ENCODE data around the gene HPS1. TPM values are rescaled to one million over a fixed set of nuclear protein-coding genes. Genes with fewer than 3 reads are reported as not detected.

HPS1 gene
- total and polyA plus RNA-seq, 2 experiments from 2014 or later: 21.4 to 51.2 TPM

- no peaks in the 10 kb centered on the region for H3K36me3 Mint-ChIP-seq (ENCODE audit: low read depth)
- H3K36me3 ChIP-seq (ENCODE audit: insufficient read depth): no peaks in the 10 kb centered on the region
- H3K27me3 Mint-ChIP-seq (ENCODE audit: insufficient read depth, low read depth, poor library complexity): no peaks in the 10 kb centered on the region
- H3K4me3 ChIP-seq: no peak overlapping the region
- TF ChIP-seq ZNF331 (CRISPR knock-in tag; IDR thresholded peaks at IDR 0.05; ENCODE audit: low read depth) (no peak), EZH2 (IDR thresholded peaks at IDR 0.05; ENCODE audit: low read depth, unreplicated experiment) (no peak), REST (IDR thresholded peaks at IDR 0.05; ENCODE audit: unreplicated experiment) (no peak), ETS1 (IDR thresholded peaks at IDR 0.05) (no peak), JUNB (IDR thresholded peaks at IDR 0.05; ENCODE audit: unreplicated experiment) (no peak), CREB1 (CRISPR knock-in tag; IDR thresholded peaks at IDR 0.05; ENCODE audit: low read depth) (no peak), POLR2AphosphoS5 (IDR thresholded peaks at IDR 0.05; ENCODE audit: low read depth) (no peak), STAT1 (IDR thresholded peaks at IDR 0.05; ENCODE audit: unreplicated experiment) (no peak), EZH2phosphoT487 (IDR thresholded peaks at IDR 0.05; ENCODE audit: unreplicated experiment) (no peak), CTCF (conservative IDR thresholded peaks at IDR 0.05; ENCODE audit: low read depth in 2 of 2) (no peak), ZNF114 (CRISPR knock-in tag; IDR thresholded peaks at IDR 0.05) (no peak), NANOG (IDR thresholded peaks at IDR 0.05; ENCODE audit: borderline replicate concordance) (no peak)
- TF ChIP-seq, protein P1, sequence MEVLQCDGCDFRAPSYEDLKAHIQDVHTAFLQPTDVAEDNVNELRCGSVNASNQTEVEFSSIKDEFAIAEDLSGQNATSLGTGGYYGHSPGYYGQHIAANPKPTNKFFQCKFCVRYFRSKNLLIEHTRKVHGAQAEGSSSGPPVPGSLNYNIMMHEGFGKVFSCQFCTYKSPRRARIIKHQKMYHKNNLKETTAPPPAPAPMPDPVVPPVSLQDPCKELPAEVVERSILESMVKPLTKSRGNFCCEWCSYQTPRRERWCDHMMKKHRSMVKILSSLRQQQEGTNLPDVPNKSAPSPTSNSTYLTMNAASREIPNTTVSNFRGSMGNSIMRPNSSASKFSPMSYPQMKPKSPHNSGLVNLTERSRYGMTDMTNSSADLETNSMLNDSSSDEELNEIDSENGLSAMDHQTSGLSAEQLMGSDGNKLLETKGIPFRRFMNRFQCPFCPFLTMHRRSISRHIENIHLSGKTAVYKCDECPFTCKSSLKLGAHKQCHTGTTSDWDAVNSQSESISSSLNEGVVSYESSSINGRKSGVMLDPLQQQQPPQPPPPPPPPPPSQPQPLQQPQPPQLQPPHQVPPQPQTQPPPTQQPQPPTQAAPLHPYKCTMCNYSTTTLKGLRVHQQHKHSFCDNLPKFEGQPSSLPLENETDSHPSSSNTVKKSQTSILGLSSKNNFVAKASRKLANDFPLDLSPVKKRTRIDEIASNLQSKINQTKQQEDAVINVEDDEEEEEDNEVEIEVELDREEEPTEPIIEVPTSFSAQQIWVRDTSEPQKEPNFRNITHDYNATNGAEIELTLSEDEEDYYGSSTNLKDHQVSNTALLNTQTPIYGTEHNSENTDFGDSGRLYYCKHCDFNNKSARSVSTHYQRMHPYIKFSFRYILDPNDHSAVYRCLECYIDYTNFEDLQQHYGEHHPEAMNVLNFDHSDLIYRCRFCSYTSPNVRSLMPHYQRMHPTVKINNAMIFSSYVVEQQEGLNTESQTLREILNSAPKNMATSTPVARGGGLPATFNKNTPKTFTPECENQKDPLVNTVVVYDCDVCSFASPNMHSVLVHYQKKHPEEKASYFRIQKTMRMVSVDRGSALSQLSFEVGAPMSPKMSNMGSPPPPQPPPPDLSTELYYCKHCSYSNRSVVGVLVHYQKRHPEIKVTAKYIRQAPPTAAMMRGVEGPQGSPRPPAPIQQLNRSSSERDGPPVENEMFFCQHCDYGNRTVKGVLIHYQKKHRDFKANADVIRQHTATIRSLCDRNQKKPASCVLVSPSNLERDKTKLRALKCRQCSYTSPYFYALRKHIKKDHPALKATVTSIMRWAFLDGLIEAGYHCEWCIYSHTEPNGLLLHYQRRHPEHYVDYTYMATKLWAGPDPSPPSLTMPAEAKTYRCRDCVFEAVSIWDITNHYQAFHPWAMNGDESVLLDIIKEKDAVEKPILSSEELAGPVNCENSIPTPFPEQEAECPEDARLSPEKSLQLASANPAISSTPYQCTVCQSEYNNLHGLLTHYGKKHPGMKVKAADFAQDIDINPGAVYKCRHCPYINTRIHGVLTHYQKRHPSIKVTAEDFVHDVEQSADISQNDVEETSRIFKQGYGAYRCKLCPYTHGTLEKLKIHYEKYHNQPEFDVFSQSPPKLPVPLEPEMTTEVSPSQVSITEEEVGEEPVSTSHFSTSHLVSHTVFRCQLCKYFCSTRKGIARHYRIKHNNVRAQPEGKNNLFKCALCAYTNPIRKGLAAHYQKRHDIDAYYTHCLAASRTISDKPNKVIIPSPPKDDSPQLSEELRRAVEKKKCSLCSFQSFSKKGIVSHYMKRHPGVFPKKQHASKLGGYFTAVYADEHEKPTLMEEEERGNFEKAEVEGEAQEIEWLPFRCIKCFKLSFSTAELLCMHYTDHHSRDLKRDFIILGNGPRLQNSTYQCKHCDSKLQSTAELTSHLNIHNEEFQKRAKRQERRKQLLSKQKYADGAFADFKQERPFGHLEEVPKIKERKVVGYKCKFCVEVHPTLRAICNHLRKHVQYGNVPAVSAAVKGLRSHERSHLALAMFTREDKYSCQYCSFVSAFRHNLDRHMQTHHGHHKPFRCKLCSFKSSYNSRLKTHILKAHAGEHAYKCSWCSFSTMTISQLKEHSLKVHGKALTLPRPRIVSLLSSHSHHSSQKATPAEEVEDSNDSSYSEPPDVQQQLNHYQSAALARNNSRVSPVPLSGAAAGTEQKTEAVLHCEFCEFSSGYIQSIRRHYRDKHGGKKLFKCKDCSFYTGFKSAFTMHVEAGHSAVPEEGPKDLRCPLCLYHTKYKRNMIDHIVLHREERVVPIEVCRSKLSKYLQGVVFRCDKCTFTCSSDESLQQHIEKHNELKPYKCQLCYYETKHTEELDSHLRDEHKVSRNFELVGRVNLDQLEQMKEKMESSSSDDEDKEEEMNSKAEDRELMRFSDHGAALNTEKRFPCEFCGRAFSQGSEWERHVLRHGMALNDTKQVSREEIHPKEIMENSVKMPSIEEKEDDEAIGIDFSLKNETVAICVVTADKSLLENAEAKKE (CRISPR knock-in tag; IDR thresholded peaks at IDR 0.05): no peak
- no peaks in the 10 kb centered on the region for H3K79me2 ChIP-seq (replicated peaks; ENCODE audit: insufficient read depth)
- no peak overlapping the region for H3K4me3 Mint-ChIP-seq
- no peak overlapping the region for H3K27ac ChIP-seq (ENCODE audit: low read depth)
- no peak for DNase-seq (ENCODE audit: low spot score)
- H4K20me1 ChIP-seq (replicated peaks; ENCODE audit: insufficient read depth): no peaks in the 10 kb centered on the region
- peaks cover 27% of the 10 kb centered on the region for H3K4me1 ChIP-seq (ENCODE audit: insufficient read depth)
- H3K4me1 Mint-ChIP-seq: peaks cover 30% of the 10 kb centered on the region
- no peak overlapping the region for H3K27ac Mint-ChIP-seq
- H3K9me2 ChIP-seq (ENCODE audit: insufficient read depth): no peaks in the 10 kb centered on the region
- no peaks in the 10 kb centered on the region for H3K9me3 Mint-ChIP-seq
- ATAC-seq: no peak
- H3K4me2 ChIP-seq: no peak overlapping the region
- H3F3A ChIP-seq (replicated peaks; ENCODE audit: low read depth): no peaks in the 10 kb centered on the region
- H3K27me3 ChIP-seq (ENCODE audit: insufficient read depth): no peaks in the 10 kb centered on the region
- no peak overlapping the region for H2AFZ ChIP-seq
Measured at GRCh38 chr10:98453729-98454128, 7.0 kb upstream of the HPS1 start.
